PFSK-1 (cell line): ENCODE data around the gene RAB9A.

Experiments
- POLR2AphosphoS5 ChIP-seq: IDR thresholded peaks from 2 replicates; pipeline ENCODE4 v1.6.1; 2012; ENCODE audit warnings: low read depth, mild to moderate bottlenecking, control low read depth, low read length, moderate library complexity
- SIN3A ChIP-seq: IDR thresholded peaks from 2 replicates; pipeline ENCODE4 v1.6.1; 2012; ENCODE audit warnings: mild to moderate bottlenecking, low read length, moderate library complexity, borderline replicate concordance; ENCODE audit not compliant: insufficient read depth

DNA sequence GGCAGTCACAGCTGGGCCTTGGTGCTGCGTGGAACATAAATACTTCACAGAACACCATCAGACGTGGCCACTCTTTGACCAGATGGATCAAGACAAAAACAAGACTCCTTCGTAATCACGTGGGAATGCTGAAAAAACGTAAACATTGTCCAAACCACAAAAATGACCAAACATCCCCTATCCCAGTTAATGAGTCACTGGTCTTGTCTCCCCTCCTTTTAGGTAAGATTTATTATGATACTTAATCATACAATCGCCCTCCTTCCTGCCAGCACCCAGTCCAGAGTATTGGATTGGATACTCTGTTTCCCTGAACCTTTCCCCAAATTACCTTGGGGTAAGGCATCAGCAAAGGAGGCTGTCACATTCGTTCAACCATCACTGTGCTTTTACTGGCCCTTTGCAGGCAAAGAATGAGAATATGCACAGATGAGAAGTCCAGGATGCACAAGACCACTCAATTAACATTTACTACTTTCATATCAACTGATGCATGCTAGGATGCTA lies 36.6 kb upstream of the RAB9A start:
- TF ChIP-seq SIN3A (peak; percentile 30; the same call in 1 of the 2 replicates), POLR2AphosphoS5 (no peak)
